ENCODE measurements around the gene PSMB5. TPM values are rescaled to one million over a fixed set of nuclear protein-coding genes. Genes with fewer than 3 reads are reported as not detected.
A peak's percentile ranks its signal among the peaks of the same experiment; 100 is the strongest.

PSMB5 gene
- total and polyA plus RNA-seq, 2 of the 13 experiments (the other 11 are each of a cell fraction or from before 2014, with no cell fraction given), result 705 to 871 TPM

GRCh38 chr14:23006544-23007419, 27.9 kb downstream of the PSMB5 start (continued):
- TF ChIP-seq TOE1 (CRISPR knock-in tag; IDR thresholded peaks at IDR 0.05), result peak; percentile 78; the same call in 1 of the 2 replicates
- TF ChIP-seq, protein P1, sequence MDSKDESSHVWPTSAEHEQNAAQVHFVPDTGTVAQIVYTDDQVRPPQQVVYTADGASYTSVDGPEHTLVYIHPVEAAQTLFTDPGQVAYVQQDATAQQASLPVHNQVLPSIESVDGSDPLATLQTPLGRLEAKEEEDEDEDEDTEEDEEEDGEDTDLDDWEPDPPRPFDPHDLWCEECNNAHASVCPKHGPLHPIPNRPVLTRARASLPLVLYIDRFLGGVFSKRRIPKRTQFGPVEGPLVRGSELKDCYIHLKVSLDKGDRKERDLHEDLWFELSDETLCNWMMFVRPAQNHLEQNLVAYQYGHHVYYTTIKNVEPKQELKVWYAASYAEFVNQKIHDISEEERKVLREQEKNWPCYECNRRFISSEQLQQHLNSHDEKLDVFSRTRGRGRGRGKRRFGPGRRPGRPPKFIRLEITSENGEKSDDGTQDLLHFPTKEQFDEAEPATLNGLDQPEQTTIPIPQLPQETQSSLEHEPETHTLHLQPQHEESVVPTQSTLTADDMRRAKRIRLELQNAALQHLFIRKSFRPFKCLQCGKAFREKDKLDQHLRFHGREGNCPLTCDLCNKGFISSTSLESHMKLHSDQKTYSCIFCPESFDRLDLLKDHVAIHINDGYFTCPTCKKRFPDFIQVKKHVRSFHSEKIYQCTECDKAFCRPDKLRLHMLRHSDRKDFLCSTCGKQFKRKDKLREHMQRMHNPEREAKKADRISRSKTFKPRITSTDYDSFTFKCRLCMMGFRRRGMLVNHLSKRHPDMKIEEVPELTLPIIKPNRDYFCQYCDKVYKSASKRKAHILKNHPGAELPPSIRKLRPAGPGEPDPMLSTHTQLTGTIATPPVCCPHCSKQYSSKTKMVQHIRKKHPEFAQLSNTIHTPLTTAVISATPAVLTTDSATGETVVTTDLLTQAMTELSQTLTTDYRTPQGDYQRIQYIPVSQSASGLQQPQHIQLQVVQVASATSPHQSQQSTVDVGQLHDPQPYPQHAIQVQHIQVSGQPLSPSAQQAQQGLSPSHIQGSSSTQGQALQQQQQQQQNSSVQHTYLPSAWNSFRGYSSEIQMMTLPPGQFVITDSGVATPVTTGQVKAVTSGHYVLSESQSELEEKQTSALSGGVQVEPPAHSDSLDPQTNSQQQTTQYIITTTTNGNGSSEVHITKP (CRISPR knock-in tag; IDR thresholded peaks at IDR 0.05; ENCODE audit: low read depth), result peak; percentile 94
- TF ChIP-seq SRSF4 (IDR thresholded peaks at IDR 0.05; ENCODE audit: low read depth, low read length, poor library complexity, severe bottlenecking), result no peak
- TF ChIP-seq RAD51 (IDR thresholded peaks at IDR 0.05; ENCODE audit: borderline replicate concordance), result no peak
- peak; percentile 94 for TF ChIP-seq ZNF160 (CRISPR knock-in tag; IDR thresholded peaks at IDR 0.05)
- no peak for TF ChIP-seq PCBP2 (optimal IDR thresholded peaks at IDR 0.05; ENCODE audit: low read depth, low read length, poor library complexity, severe bottlenecking)
- peak; percentile 72; the same call in 1 of the 2 replicates for TF ChIP-seq KDM5A (IDR thresholded peaks at IDR 0.05; ENCODE audit: borderline replicate concordance, low read length)
- peak; percentile 72; the same call in 1 of the 2 replicates for TF ChIP-seq ZNF3 (CRISPR knock-in tag; IDR thresholded peaks at IDR 0.05)
- peak; percentile 97 for TF ChIP-seq HNRNPLL (IDR thresholded peaks at IDR 0.05; ENCODE audit: low read depth, low read length, poor library complexity, severe bottlenecking)
- TF ChIP-seq PHF20 (CRISPR knock-in tag; IDR thresholded peaks at IDR 0.05), result peak; percentile 79; the same call in 1 of the 2 replicates
- TF ChIP-seq ZNF552 (CRISPR knock-in tag; IDR thresholded peaks at IDR 0.05; ENCODE audit: borderline replicate concordance), result peak; percentile 47; the same call in 1 of the 2 replicates
- TF ChIP-seq ATF4 (CRISPR knock-in tag; IDR thresholded peaks at IDR 0.05), result peak in 1 of 2 experiments; percentile 92; a peak in 2 of 4 replicates
- TF ChIP-seq ZBTB42 (CRISPR knock-in tag; IDR thresholded peaks at IDR 0.05), result peak; percentile 98; the same call in 1 of the 2 replicates
- TF ChIP-seq, protein P2, sequence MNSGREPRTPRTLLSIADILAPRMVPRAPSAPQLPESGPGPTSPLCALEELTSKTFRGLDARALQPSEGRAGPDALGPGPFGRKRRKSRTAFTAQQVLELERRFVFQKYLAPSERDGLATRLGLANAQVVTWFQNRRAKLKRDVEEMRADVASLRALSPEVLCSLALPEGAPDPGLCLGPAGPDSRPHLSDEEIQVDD (CRISPR knock-in tag; IDR thresholded peaks at IDR 0.05; ENCODE audit: borderline replicate concordance), result peak; percentile 96; the same call in 1 of the 2 replicates
- TF ChIP-seq ZNF572 (CRISPR knock-in tag; IDR thresholded peaks at IDR 0.05), result peak; percentile 99
- 0 out of 2 replicates have a peak, but pooled peaks have one; percentile 36 for TF ChIP-seq ZMYM3 (CRISPR knock-in tag; IDR thresholded peaks at IDR 0.05)
- peak; percentile 91 for TF ChIP-seq MYNN (CRISPR knock-in tag; IDR thresholded peaks at IDR 0.05; ENCODE audit: low read depth)
- TF ChIP-seq ZNF280D (CRISPR knock-in tag; IDR thresholded peaks at IDR 0.05), result peak; percentile 96; the same call in 1 of the 2 replicates
